Measurements from ENCODE around the gene ACKR4. TPM values are rescaled to one million over a fixed set of nuclear protein-coding genes. Genes with fewer than 3 reads are reported as not detected.
"Not testable (repeated sequence)": the region's sequence is repeated elsewhere in the genome, so short reads cannot be mapped to it uniquely, and the experiment has no call there.

ACKR4 gene
- total RNA-seq, 1 donor from 2014 or later: not detected

DNA sequence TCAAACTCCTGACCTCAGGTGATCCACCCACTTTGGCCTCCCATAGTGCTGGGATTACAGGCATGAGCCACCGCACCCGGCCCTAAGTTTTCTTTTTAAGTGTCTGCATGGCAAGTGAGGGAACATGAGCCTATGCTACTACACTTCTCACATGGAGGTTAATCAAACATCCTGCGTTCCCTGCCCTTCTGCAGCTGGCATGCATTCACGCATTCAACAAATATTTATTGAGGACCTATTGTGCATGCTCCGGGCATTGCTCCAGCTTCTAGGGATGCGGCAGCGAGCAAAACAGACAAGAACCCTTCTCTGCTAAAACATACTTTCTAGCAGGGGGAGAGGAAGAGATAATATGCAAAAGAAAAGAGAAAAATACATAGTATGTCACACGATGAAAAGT, 42.6 kb upstream of the ACKR4 start:
- Mint-ChIP-seq H3K27me3 (ENCODE audit: low read depth) (no peaks in the 10 kb centered on the region), H3K4me3 (no peak overlapping the region), H3K9me3 (no peaks in the 10 kb centered on the region), H3K4me1 (peaks cover 4% of the 10 kb centered on the region), H3K36me3 (ENCODE audit: low read depth) (no peaks in the 10 kb centered on the region), H3K27ac (ENCODE audit: unreplicated experiment) (no peak overlapping the region)
- TF ChIP-seq, protein P1, sequence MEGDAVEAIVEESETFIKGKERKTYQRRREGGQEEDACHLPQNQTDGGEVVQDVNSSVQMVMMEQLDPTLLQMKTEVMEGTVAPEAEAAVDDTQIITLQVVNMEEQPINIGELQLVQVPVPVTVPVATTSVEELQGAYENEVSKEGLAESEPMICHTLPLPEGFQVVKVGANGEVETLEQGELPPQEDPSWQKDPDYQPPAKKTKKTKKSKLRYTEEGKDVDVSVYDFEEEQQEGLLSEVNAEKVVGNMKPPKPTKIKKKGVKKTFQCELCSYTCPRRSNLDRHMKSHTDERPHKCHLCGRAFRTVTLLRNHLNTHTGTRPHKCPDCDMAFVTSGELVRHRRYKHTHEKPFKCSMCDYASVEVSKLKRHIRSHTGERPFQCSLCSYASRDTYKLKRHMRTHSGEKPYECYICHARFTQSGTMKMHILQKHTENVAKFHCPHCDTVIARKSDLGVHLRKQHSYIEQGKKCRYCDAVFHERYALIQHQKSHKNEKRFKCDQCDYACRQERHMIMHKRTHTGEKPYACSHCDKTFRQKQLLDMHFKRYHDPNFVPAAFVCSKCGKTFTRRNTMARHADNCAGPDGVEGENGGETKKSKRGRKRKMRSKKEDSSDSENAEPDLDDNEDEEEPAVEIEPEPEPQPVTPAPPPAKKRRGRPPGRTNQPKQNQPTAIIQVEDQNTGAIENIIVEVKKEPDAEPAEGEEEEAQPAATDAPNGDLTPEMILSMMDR (conservative IDR thresholded peaks at IDR 0.05): no peak
- no peak for DNase-seq (ENCODE audit: low read depth, low spot score)

DNA sequence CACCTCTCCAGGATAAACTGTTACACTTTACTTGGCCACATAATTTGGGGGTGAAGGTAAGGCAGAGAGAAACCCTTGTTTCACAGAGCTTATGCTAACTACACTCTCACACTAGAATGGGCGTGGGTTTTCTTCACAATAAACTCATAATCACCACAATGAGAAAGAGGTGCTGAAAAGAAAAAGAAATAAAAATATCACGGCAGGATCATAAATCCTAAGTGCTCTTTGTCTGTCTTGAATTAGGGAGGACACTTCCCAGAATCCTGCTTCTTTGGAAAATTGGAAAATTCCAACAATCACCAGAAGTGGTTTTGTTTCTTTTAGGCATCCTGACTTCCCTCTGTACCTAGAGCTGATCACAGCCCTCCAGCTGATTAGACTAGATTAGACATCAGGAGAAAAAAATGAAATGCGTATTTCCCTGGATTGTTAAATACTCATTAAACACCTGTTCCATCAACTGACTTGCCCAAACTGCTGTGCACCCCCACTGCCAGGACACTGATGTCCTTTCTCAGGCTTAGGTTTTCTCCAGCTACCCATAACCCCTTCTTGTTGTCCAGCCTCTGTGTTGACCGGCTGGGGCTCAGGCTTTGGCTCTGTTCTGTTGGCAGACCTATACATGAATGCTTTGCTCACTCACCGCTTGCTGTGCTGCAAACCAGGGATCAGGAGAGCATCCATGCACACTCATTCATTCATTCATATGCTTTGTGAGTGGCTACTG, 41.6 kb upstream of the ACKR4 start:
- TF ChIP-seq, protein P1 (conservative IDR thresholded peaks at IDR 0.05): no peak
- peaks cover 4% of the 10 kb centered on the region for H3K4me1 Mint-ChIP-seq
- no peak overlapping the region for H3K4me3 Mint-ChIP-seq
- no peaks in the 10 kb centered on the region for H3K27me3 Mint-ChIP-seq (ENCODE audit: low read depth)
- H3K9me3 Mint-ChIP-seq: no peaks in the 10 kb centered on the region
- no peaks in the 10 kb centered on the region for H3K36me3 Mint-ChIP-seq (ENCODE audit: low read depth)
- peak overlapping the region; percentile 83 for H3K27ac Mint-ChIP-seq (ENCODE audit: unreplicated experiment)
- no peak for DNase-seq (ENCODE audit: low read depth, low spot score)

DNA sequence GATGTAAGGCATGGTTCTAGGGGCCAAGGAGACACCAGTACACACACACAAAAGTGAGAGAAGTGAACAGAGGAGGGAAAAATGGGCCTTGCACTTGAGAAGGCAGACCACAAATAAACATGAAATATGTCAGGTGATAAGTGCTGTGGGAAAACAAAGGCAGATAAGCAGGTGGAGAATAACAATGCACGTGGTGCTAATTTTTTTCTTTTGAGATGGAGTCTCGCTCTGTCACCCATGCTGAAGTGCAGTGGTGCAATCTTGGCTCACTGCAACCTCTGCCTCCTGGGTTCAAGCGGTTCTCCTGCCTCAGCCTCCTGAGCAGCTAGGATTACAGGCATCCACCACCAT, 41.1 kb upstream of the ACKR4 start:
- not testable (repeated sequence) for H3K27me3 Mint-ChIP-seq (ENCODE audit: low read depth); H3K4me1 Mint-ChIP-seq; DNase-seq (ENCODE audit: low read depth, low spot score); H3K4me3 Mint-ChIP-seq; H3K9me3 Mint-ChIP-seq; H3K36me3 Mint-ChIP-seq (ENCODE audit: low read depth)
- H3K27ac Mint-ChIP-seq (ENCODE audit: unreplicated experiment): peak overlapping the region; percentile 83

DNA sequence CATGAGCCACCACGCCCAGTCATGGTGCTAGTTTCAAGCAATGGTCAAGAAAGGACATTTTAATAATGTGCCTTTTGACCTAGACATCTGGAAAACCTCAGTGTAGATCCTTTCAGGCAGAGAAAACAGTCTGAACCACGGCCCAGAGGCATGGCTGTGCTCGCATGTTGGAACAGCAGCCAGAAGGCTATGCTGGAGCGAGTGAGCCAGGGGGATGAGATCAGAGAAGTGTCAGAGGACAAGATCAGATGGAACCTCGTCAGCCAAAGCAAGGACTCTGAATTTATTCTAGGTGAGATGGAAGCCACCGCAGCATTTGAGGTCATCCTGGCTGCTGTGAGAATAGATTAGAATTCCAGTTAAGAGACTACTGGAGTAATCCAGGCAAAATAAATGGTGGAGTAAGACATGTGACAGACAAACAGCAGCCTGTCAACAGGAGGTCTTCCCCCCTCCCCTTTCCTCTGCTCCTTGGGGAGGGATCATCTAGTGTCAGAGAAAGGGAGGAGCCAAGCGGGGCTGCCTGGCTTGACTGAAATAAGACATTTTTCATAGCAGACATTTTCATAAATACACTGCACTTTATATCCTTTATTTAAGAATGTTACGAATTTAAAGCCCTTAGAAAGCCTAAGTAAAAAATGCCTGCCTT, 40.4 kb upstream of the ACKR4 start:
- Mint-ChIP-seq H3K4me1 (peaks cover 4% of the 10 kb centered on the region), H3K36me3 (ENCODE audit: low read depth) (no peaks in the 10 kb centered on the region), H3K9me3 (no peaks in the 10 kb centered on the region), H3K27me3 (ENCODE audit: low read depth) (no peaks in the 10 kb centered on the region), H3K4me3 (no peak overlapping the region), H3K27ac (ENCODE audit: unreplicated experiment) (no peak overlapping the region)
- no peak for DNase-seq (ENCODE audit: low read depth, low spot score)
- TF ChIP-seq, protein P1 (conservative IDR thresholded peaks at IDR 0.05): no peak

DNA sequence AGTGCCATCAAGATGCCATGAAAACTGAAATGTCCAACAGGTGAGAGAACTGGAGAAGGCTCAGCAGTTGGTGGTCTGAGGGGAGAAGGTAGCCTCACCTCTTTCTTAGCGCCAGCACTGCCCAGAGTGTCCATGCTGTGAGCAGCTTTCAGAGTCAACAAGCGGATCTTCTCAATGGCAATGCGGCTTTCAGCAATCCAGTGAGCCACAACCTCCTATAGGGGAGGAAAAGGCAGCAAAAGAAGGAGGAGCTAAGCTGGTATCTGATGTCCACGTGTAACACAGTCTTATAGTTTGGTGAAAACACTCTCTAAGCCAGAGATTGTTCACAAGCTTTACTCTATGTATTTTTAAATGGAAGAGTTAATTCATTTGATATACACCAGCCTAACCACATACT, 36.1 kb upstream of the ACKR4 start:
- peaks cover 11% of the 10 kb centered on the region for H3K36me3 Mint-ChIP-seq (ENCODE audit: low read depth)
- H3K4me1 Mint-ChIP-seq: no peaks in the 10 kb centered on the region
- H3K4me3 Mint-ChIP-seq: no peak overlapping the region
- TF ChIP-seq, protein P1 (conservative IDR thresholded peaks at IDR 0.05): no peak
- no peak for DNase-seq (ENCODE audit: low read depth, low spot score)
- H3K27me3 Mint-ChIP-seq (ENCODE audit: low read depth): no peaks in the 10 kb centered on the region
- H3K27ac Mint-ChIP-seq (ENCODE audit: unreplicated experiment): no peak overlapping the region
- H3K9me3 Mint-ChIP-seq: no peaks in the 10 kb centered on the region

DNA sequence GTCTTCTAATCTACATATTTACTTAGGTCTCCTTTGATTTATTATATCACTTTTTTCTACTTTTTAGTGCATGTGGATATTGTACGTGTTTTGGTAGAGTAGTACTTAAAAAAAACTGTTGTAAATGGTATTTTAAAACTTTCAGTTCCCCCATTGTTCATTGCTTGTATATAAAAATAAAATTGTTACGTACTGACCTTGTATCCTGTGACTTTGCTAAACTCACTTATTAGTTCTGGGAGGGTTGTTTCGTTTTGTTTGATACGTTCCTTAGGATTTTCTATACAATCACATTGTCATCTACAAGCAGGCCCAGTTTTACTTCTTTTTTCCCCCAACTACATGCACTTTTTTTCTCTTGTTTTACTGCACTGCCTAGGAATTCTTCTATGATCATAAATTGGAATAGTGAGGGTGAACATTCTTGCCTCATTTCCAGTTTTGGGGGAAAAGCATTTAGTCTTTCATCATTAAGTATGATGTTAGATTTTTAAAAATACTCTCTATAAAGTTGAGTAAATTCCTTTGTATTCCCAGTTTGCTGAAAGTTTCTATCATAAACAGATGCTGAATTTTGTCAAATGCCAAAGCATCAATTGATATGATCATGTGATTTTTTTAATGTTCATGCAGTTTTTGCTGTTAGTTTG, 33.5 kb upstream of the ACKR4 start:
- DNase-seq (ENCODE audit: low read depth, low spot score): no peak
- TF ChIP-seq, protein P1 (conservative IDR thresholded peaks at IDR 0.05): no peak
- no peaks in the 10 kb centered on the region for H3K27me3 Mint-ChIP-seq (ENCODE audit: low read depth)
- peaks cover 11% of the 10 kb centered on the region for H3K36me3 Mint-ChIP-seq (ENCODE audit: low read depth)
- H3K4me3 Mint-ChIP-seq: no peak overlapping the region
- no peaks in the 10 kb centered on the region for H3K4me1 Mint-ChIP-seq
- H3K9me3 Mint-ChIP-seq: no peaks in the 10 kb centered on the region
- no peak overlapping the region for H3K27ac Mint-ChIP-seq (ENCODE audit: unreplicated experiment)
